ENCODE data around the gene FBXO30. TPM values are rescaled to one million over a fixed set of nuclear protein-coding genes. Genes with fewer than 3 reads are reported as not detected.

FBXO30 gene
- total and polyA plus RNA-seq, 7 donors = 11.2 to 75.4 (median 17.8) TPM

GRCh38 chr6:145850671-145851070 lies 36.1 kb upstream of the FBXO30 start:
- no peak for ATAC-seq
- no peaks in the 10 kb centered on the region for H3K36me3 ChIP-seq (ENCODE audit: insufficient read depth in 1 of 2, low read depth in 1 of 2)
- WGBS, 3 donors = 75 to 87% (median 79%) methylated on average over 2 of the region's 2 CpGs
- H3K27me3 ChIP-seq (ENCODE audit: insufficient read depth in 3 of 3, low read length in 2 of 3) = no peaks in the 10 kb centered on the region
- no peaks in the 10 kb centered on the region for H3K9me3 ChIP-seq
- H3K4me1 ChIP-seq = peaks cover 3% of the 10 kb centered on the region
- no peak overlapping the region for H3K4me3 ChIP-seq
- no peak for DNase-seq
- TF ChIP-seq CTCF (IDR thresholded peaks at IDR 0.05) = no peak
- intact Hi-C loops (cut with DNase I) = no loop called here
- no peak overlapping the region for H3K27ac ChIP-seq

GRCh38 chr6:145848541-145848940 lies 33.9 kb upstream of the FBXO30 start:
- no peak overlapping the region for H3K27ac ChIP-seq
- no peak for DNase-seq
- H3K36me3 ChIP-seq (ENCODE audit: insufficient read depth in 1 of 2, low read depth in 1 of 2) = no peaks in the 10 kb centered on the region
- H3K27me3 ChIP-seq (ENCODE audit: insufficient read depth in 3 of 3, low read length in 2 of 3) = no peaks in the 10 kb centered on the region
- ATAC-seq = no peak
- WGBS, 3 donors = 88 to 93% (median 88%) methylated on average over 2 of the region's 2 CpGs
- no peak for TF ChIP-seq CTCF (IDR thresholded peaks at IDR 0.05)
- no peak overlapping the region for H3K4me3 ChIP-seq
- intact Hi-C loops (cut with DNase I) = no loop called here
- no peaks in the 10 kb centered on the region for H3K9me3 ChIP-seq
- peaks cover 16% of the 10 kb centered on the region for H3K4me1 ChIP-seq

GRCh38 chr6:145845557-145845956 lies 31.0 kb upstream of the FBXO30 start:
- no peaks in the 10 kb centered on the region for H3K9me3 ChIP-seq
- ATAC-seq (peak in 2 of 4 donors; percentile 54 to 74), DNase-seq (no peak)
- TF ChIP-seq CTCF (IDR thresholded peaks at IDR 0.05) = no peak
- H3K4me3 ChIP-seq = no peak overlapping the region
- peaks cover 13% of the 10 kb centered on the region for H3K4me1 ChIP-seq
- H3K27me3 ChIP-seq (ENCODE audit: insufficient read depth in 3 of 3, low read length in 2 of 3) = no peaks in the 10 kb centered on the region
- peak overlapping the region; percentile 69 for H3K27ac ChIP-seq
- WGBS, 3 donors = 49 to 81% (median 54%) methylated on average over 3 of the region's 3 CpGs
- H3K36me3 ChIP-seq (ENCODE audit: insufficient read depth in 1 of 2, low read depth in 1 of 2) = no peaks in the 10 kb centered on the region
- intact Hi-C loops (cut with DNase I) = no loop called here

GRCh38 chr6:145844933-145845540 lies 30.4 kb upstream of the FBXO30 start:
- Histone ChIP-seq H3K4me3 (no peak overlapping the region), H3K36me3 (ENCODE audit: insufficient read depth in 1 of 2, low read depth in 1 of 2) (no peaks in the 10 kb centered on the region), H3K9me3 (no peaks in the 10 kb centered on the region), H3K27me3 (ENCODE audit: insufficient read depth in 3 of 3, low read length in 2 of 3) (no peaks in the 10 kb centered on the region), H3K4me1 (peaks cover 13% of the 10 kb centered on the region), H3K27ac (peak overlapping the region; percentile 69)
- DNase-seq (no peak), ATAC-seq (peak; percentile 65 to 88 (median 77))
- intact Hi-C loops (cut with DNase I) = no loop called here
- no peak for TF ChIP-seq CTCF (IDR thresholded peaks at IDR 0.05)
- WGBS, 3 donors = 27 to 40% (median 27%) methylated on average over 4 of the region's 4 CpGs

All from psoas muscle (tissue), 8 donors.